Muscle of arm (tissue), 14 donors: ENCODE data around the gene YIPF2. TPM values are rescaled to one million over a fixed set of nuclear protein-coding genes. Genes with fewer than 3 reads are reported as not detected.
"Not testable (repeated sequence)": the region's sequence is repeated elsewhere in the genome, so short reads cannot be mapped to it uniquely, and the experiment has no call there.

ENCODE experiments used
- DNase-seq: peaks from one replicate; pipeline ENCODE4 v3.0.0-alpha.2; 2013
- long read RNA-seq, 11 donors: transcript quantifications; one replicate each; lab custom pipeline, GENCODE V29; 2026
- polyA plus RNA-seq, 12 donors: library from polyadenylated mRNA; unstranded; fragments of 120-200 nt; gene quantifications; one replicate each; pipeline ENCODE4 v1.2.1, GENCODE V29; 2013; ENCODE audit not compliant: insufficient read length in 12 of 12

The YIPF2 gene
- polyA plus RNA-seq: 10 to 100 TPM in 11 of 12 donors, not detected in 1; 18.0 to 56.6 (median 23.4) TPM
- long read RNA-seq, donor 1, transcript YIPF2-204 (10 exons, 1,550 nt): major isoform, 14 of 19 reads
- long read RNA-seq, donor 1, partial matches to known transcripts: 0 of 19 reads
- long read RNA-seq, donor 1, other reads (novel, unspliced or antisense): 0 of 19 reads
- long read RNA-seq, donor 2, transcript YIPF2-204 (10 exons, 1,550 nt): major isoform, 6 of 11 reads
- long read RNA-seq, donor 2, transcript YIPF2-201 (10 exons, 2,087 nt): minor isoform, 5 of 11 reads
- long read RNA-seq, donor 2, partial matches to known transcripts: 0 of 11 reads
- long read RNA-seq, donor 2, other reads (novel, unspliced or antisense): 0 of 11 reads
- long read RNA-seq, donor 3, partial matches to known transcripts: 0 of 5 reads
- long read RNA-seq, donor 3, other reads (novel, unspliced or antisense): 0 of 5 reads
- long read RNA-seq, donor 4, partial matches to known transcripts: 0 of 2 reads
- long read RNA-seq, donor 4, other reads (novel, unspliced or antisense): 0 of 2 reads
- long read RNA-seq, donor 5, partial matches to known transcripts: 19 of 21 reads
- long read RNA-seq, donor 5, other reads (novel, unspliced or antisense): 0 of 21 reads
- long read RNA-seq, donor 6, partial matches to known transcripts: 18 of 23 reads
- long read RNA-seq, donor 6, other reads (novel, unspliced or antisense): 0 of 23 reads
- long read RNA-seq, donor 7, partial matches to known transcripts: 0 of 5 reads
- long read RNA-seq, donor 7, other reads (novel, unspliced or antisense): 5 of 5 reads
- long read RNA-seq, donor 8, partial matches to known transcripts: 0 of 5 reads
- long read RNA-seq, donor 8, other reads (novel, unspliced or antisense): 0 of 5 reads
- long read RNA-seq, donor 9, transcript YIPF2-204 (10 exons, 1,550 nt): major isoform, 5 of 43 reads
- long read RNA-seq, donor 9, partial matches to known transcripts: 36 of 43 reads
- long read RNA-seq, donor 9, other reads (novel, unspliced or antisense): 0 of 43 reads
- long read RNA-seq, donor 10, partial matches to known transcripts: 17 of 22 reads
- long read RNA-seq, donor 10, other reads (novel, unspliced or antisense): 0 of 22 reads
- long read RNA-seq, donor 11, partial matches to known transcripts: 0 of 5 reads
- long read RNA-seq, donor 11, other reads (novel, unspliced or antisense): 0 of 5 reads

- peak; percentile 98 for DNase-seq
Observed at GRCh38 chr19:10928563-10929401, at the start of gene YIPF2, which contains the start of gene TIMM29. Gene YIPF2, minus strand, starts transcription at chr19:10928639. Its CDS starts 229 bp downstream, at chr19:10928410. Gene TIMM29, plus strand, starts transcription at chr19:10928811. Its CDS starts 12 bp downstream, at chr19:10928823.

DNA sequence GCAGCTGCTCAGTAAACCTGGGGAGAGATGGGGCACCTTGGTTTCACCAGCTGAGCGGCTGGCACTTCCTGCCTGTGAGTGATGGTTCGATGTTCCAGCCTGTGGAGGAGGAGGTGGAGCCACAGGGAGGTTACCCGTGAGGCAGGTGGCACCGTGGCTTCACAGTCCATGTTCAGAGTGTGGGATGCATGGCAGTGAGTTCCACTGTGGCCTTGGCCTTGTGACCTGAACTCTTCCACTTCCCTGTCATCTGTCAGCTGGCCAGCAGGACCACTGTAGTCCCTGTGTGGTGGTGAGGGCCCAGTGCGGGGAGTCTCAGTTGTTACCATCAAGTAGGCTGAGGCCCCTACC lies 49.3 kb upstream of the YIPF2 start:
- DNase-seq: no peak

- no peak for DNase-seq
Observed at GRCh38 chr19:10976131-10976892, 47.9 kb upstream of the YIPF2 start.

DNA sequence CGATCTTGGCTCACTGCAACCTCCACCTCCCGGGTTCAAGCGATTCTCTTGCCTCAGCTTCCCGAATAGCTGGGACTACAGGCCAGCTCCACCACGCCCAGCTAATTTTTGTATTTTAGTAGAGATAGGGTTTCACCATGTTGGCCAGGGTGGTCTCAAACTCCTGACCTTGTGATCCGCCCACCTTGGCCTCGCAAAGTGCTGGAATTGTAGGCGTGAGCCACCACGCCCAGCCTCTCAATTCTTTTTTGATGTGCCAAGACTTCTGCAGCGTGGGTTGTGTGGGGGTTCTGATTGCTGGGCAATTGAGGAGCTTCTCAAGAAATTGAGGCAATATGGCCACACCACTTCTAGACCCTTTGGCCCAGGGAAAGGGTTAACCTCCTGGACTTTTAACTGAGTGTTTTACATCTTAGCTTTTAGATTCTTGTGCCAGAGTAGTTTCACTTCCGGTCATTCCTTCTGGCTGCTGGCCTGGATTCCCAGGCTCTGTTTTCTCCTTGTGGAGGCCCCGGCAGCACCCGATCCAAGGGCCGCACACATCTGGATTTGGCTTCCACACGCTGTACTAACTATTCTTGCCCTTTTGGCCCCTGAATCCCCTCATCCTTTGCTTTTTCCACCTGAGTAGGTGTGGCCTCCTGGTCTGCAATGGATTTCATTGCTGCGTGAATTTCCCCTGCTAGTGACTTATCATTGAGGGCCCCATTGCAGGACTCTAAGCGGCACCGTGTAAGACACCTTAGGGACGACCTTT lies 47.1 kb upstream of the YIPF2 start:
- DNase-seq: peak; percentile 89

DNA sequence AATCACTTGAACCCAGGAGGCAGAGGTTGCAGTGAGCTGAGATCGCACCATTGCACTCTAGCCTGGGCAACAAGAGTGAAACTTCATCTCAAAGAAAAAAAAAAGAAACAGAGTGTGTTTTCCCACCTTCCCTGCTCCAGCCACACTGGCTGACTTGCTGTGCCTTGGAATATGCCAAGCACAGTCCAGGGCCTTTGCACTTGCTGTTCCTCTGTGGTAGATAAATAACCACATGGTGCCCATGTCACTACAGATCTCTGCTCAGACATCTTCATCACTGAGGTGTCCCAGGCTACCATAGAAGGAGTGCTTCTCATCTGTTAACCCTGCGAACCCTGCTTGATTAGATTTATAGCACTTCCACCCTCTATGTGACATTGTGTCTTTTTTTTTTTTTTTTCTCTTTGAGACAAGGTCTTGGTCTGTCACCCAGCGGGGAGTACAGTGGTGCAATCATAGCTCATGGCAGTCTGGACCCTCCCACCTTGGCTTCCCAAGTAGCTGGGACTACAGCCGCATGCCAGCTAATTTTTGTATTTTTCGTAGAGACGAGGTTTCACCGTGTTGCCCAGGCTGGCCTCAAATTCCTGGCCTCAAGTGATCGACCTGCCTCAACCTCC lies 42.8 kb upstream of the YIPF2 start:
- no peak for DNase-seq

- no peak for DNase-seq
Observed at GRCh38 chr19:10968527-10969135, 40.2 kb upstream of the YIPF2 start.

- no peak for DNase-seq
Observed at GRCh38 chr19:10966809-10967208, 38.4 kb upstream of the YIPF2 start.

- no peak for DNase-seq
Observed at GRCh38 chr19:10965398-10965797, 37.0 kb upstream of the YIPF2 start.

GRCh38 chr19:10964903-10965302 lies 36.5 kb upstream of the YIPF2 start:
- DNase-seq: no peak

DNA sequence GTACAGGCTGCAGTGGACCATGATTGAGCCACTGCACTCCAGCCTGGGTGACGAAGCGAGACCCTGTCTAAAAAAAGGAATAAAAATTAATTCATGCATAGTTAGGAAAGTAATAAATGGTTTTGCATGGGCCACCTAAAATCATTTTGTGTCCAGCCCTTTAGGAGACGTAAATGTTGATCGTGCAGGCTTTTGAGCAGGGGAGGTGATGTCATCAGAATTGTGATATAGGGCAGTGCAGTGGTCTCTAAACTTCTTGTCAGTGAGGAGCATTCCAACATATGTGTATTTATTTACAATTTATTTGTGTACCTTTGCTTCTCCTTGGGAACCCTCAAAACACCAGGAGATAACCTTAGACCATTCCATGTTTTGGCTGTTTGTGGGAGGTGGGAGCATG lies 35.4 kb upstream of the YIPF2 start:
- DNase-seq: no peak

GRCh38 chr19:10962863-10963262 lies 34.4 kb upstream of the YIPF2 start:
- no peak for DNase-seq

DNA sequence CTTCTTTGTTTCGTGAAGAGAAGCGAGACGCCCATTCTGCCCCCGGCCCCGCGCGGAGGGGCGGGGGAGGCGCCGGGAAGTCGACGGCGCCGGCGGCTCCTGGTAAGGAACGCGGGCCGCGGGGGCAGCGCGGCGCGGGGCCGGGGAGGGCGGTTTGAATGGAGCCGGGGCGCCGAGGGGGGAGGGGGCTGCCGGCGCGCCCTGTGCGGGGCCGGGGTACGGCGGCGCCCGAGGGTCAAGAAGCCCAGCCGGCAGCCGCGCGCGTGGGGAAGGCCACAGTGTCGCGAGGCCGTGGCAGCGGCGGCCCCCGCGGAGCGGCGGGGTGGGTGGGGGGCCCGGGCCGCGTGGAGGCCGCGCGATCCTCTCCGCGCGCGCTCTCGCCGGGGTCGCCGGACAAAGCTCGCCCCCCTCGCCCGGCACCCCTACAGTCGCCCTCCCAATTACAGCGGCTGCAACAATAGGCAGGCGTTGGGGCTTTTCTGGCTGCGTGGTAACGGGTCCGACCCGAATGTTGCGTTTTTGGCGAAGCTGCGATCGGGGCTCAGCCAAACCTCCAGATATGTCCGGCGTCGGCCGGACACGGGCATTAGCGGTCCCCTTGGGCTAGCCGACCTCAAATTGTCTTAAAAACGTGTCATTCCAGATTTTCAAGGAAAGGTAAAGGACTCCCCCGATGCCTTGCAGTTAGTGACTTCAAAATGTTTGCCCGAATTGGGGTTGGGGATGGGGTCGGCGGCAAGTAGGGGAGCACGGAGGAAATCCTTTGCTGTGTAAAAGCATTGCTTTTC lies 32.8 kb upstream of the YIPF2 start:
- peak; percentile 54 for DNase-seq

- DNase-seq: peak; percentile 99
Observed at GRCh38 chr19:10960314-10961072, 32.1 kb upstream of the YIPF2 start, which contains the start of gene SMARCA4. Gene SMARCA4, plus strand, starts transcription at chr19:10961030. Its CDS starts 23,122 bp downstream, at chr19:10984152.

- DNase-seq: not testable (repeated sequence)
Observed at GRCh38 chr19:10959277-10959968, 31.0 kb upstream of the YIPF2 start.

DNA sequence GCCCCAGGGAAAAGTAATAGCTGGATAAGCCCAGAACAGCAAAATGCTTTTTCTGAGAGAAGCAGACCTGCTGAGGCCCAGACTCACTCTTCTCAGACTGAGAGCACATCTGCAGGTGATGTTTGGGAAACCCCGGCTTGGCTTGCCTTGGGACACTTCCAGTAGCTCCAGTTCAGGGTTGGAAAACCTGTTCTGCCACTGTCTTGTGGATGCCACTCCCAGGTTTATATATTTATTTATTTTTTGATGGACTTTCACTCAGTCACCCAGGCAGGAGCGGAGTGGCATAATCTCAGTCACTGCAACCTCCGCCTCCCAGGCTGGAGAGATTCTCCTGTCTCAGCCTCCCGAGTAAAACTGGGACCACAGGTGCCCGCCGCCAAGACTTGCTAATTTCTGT lies 24.4 kb upstream of the YIPF2 start:
- no peak for DNase-seq
